HG03520 (cell line): ENCODE results near the gene ZNF516.

Experiments used
- ATAC-seq: cut with Tn5 transposase; IDR thresholded peaks from one replicate; pipeline ENCODE4 v1.9.1; 2021; ENCODE audit warnings: mild to moderate bottlenecking, moderate library complexity; ENCODE audit not compliant: unreplicated experiment

ZNF516 gene

GRCh38 chr18:76444446-76445105 lies 50.5 kb downstream of the ZNF516 start:
- ATAC-seq: no peak

- no peak for ATAC-seq
Measured at GRCh38 chr18:76443519-76444445, 51.3 kb downstream of the ZNF516 start.

- ATAC-seq: no peak
Measured at GRCh38 chr18:76442413-76443171, 52.5 kb downstream of the ZNF516 start.

- no peak for ATAC-seq
Measured at GRCh38 chr18:76441668-76442412, 53.2 kb downstream of the ZNF516 start.

GRCh38 chr18:76441002-76441667 lies 53.9 kb downstream of the ZNF516 start:
- no peak for ATAC-seq

- no peak for ATAC-seq
Measured at GRCh38 chr18:76437910-76438309, 57.1 kb downstream of the ZNF516 start.

GRCh38 chr18:76437011-76437410 lies 58.0 kb downstream of the ZNF516 start:
- ATAC-seq: no peak

GRCh38 chr18:76436342-76436741 lies 58.7 kb downstream of the ZNF516 start:
- ATAC-seq: no peak

- no peak for ATAC-seq
Measured at GRCh38 chr18:76435316-76435989, 59.6 kb downstream of the ZNF516 start.

GRCh38 chr18:76434452-76434851 lies 60.6 kb downstream of the ZNF516 start:
- ATAC-seq: no peak

- no peak for ATAC-seq
Measured at GRCh38 chr18:76433788-76434187, 61.3 kb downstream of the ZNF516 start.

- ATAC-seq: no peak
Measured at GRCh38 chr18:76432970-76433767, 61.9 kb downstream of the ZNF516 start.

GRCh38 chr18:76432274-76432755 lies 62.7 kb downstream of the ZNF516 start:
- no peak for ATAC-seq

- no peak for ATAC-seq
Measured at GRCh38 chr18:76431437-76432273, 63.4 kb downstream of the ZNF516 start.

- ATAC-seq: no peak
Measured at GRCh38 chr18:76430636-76431035, 64.4 kb downstream of the ZNF516 start.

GRCh38 chr18:76429262-76430126 lies 65.5 kb downstream of the ZNF516 start:
- no peak for ATAC-seq
